HL-60/S4 treated with phorbol 12-myristate 13-acetate at 8.2 ng/mL for 4 days and 3 days (cell line): ENCODE data around the gene MYBPH.

Experiments
- in situ Hi-C: fragments of 300-500 bp; cut with MboI; formaldehyde crosslinking; loops from 2 replicates; pipeline ENCODE4 v1.15.0; 2022; ENCODE audit warnings: low sequenced_read_pairs

MYBPH gene

GRCh38 chr1:203131548-203132200, 44.0 kb downstream of the MYBPH start:
- in situ Hi-C loops: no loop called here

- in situ Hi-C loops: no loop called here
Measured at GRCh38 chr1:203130358-203130985, 45.2 kb downstream of the MYBPH start.

GRCh38 chr1:203129501-203130231, 46.0 kb downstream of the MYBPH start:
- in situ Hi-C loops: loop anchor here (10.0 kb wide), 2 partner anchors 85 to 95 kb away; no protein-coding TSS in a partner anchor

GRCh38 chr1:203128716-203129500, 46.7 kb downstream of the MYBPH start:
- in situ Hi-C loops: loop anchor here (10.0 kb wide), 2 partner anchors 86 to 94 kb away; no protein-coding TSS in a partner anchor

- in situ Hi-C loops: loop anchor here (10.0 kb wide), 2 partner anchors 86 to 94 kb away; no protein-coding TSS in a partner anchor
Measured at GRCh38 chr1:203128431-203128715, 47.3 kb downstream of the MYBPH start.

- in situ Hi-C loops: loop anchor here (10.0 kb wide), 2 partner anchors 87 to 93 kb away; no protein-coding TSS in a partner anchor
Measured at GRCh38 chr1:203127666-203128430, 47.8 kb downstream of the MYBPH start, which contains the start of gene ADORA1. Gene ADORA1, plus strand, starts transcription at chr1:203127726. Its CDS starts 1,116 bp downstream, at chr1:203128842.

GRCh38 chr1:203126866-203127665, 48.6 kb downstream of the MYBPH start:
- in situ Hi-C loops: loop anchor here (10.0 kb wide), 2 partner anchors 88 to 92 kb away; no protein-coding TSS in a partner anchor

GRCh38 chr1:203126151-203126865, 49.3 kb downstream of the MYBPH start:
- in situ Hi-C loops: loop anchor here (10.0 kb wide), 2 partner anchors 88 to 92 kb away; no protein-coding TSS in a partner anchor

- in situ Hi-C loops: loop anchor here (10.0 kb wide), 2 partner anchors 90 kb away; no protein-coding TSS in a partner anchor
Measured at GRCh38 chr1:203124546-203125317, 50.9 kb downstream of the MYBPH start.

- in situ Hi-C loops: loop anchor here (10.0 kb wide), 2 partner anchors 89 to 91 kb away; no protein-coding TSS in a partner anchor
Measured at GRCh38 chr1:203124011-203124410, 51.6 kb downstream of the MYBPH start.

- in situ Hi-C loops: loop anchor here (10.0 kb wide), 2 partner anchors 87 to 93 kb away; no protein-coding TSS in a partner anchor
Measured at GRCh38 chr1:203122159-203122558, 53.5 kb downstream of the MYBPH start.

GRCh38 chr1:203121186-203122015, 54.2 kb downstream of the MYBPH start:
- in situ Hi-C loops: loop anchor here (10.0 kb wide), 2 partner anchors 87 to 93 kb away; no protein-coding TSS in a partner anchor

- in situ Hi-C loops: loop anchor here (10.0 kb wide), 2 partner anchors 86 to 94 kb away; no protein-coding TSS in a partner anchor
Measured at GRCh38 chr1:203120325-203121153, 55.1 kb downstream of the MYBPH start.
